HL-60 (cell line): ENCODE results near the gene HMSD.

ENCODE experiments used
- DNase-seq, 2 experiments: peaks; one replicate each; pipeline ENCODE4 v3.0.0-alpha.2; 2010 to 2020; ENCODE audit warnings: low read depth in 1 of 2, low spot score in 1 of 2
- H3K27ac ChIP-seq: fragments of 250-450 bp; sonication (Bioruptor Pico); replicated peaks from 2 replicates; pipeline ENCODE4 v1.5.1; 2020; ENCODE audit warnings: mild to moderate bottlenecking, moderate library complexity
- H3K27me3 ChIP-seq: fragments of 250-450 bp; sonication (Bioruptor Pico); 2 replicates; pipeline ENCODE4 v1.5.1; 2021; ENCODE audit warnings: mild to moderate bottlenecking, moderate library complexity; ENCODE audit not compliant: insufficient read depth, poor library complexity, severe bottlenecking
- H3K4me3 ChIP-seq: replicated peaks from 2 replicates; pipeline ENCODE4 v1.5.1; 2011; ENCODE audit warnings: mild to moderate bottlenecking, control low read depth, low read length; ENCODE audit not compliant: insufficient read depth
- GABPA ChIP-seq: IDR thresholded peaks from 2 replicates; pipeline ENCODE4 v1.6.1; 2012; ENCODE audit warnings: low read depth
- POLR2AphosphoS5 ChIP-seq: IDR thresholded peaks from 2 replicates; pipeline ENCODE4 v1.6.1; 2012; ENCODE audit warnings: low read depth
- SPI1 ChIP-seq: IDR thresholded peaks from 2 replicates; pipeline ENCODE4 v1.6.1; 2012; ENCODE audit warnings: low read depth, mild to moderate bottlenecking, borderline replicate concordance
- TF ChIP-seq, protein P1 (sequence below): IDR thresholded peaks from one replicate; pipeline ENCODE4 v1.5.1; 2011; ENCODE audit warnings: low read length, control low read depth, inconsistent platforms; ENCODE audit not compliant: insufficient read depth
- TF ChIP-seq, protein P2 (sequence below): IDR thresholded peaks from 2 replicates; pipeline ENCODE4 v1.6.1; 2012; ENCODE audit warnings: low read depth; ENCODE audit not compliant: insufficient replicate concordance

The HMSD gene

GRCh38 chr18:63974991-63975390 lies 25.9 kb downstream of the HMSD start:
- peak; percentile 72 to 88 for DNase-seq
- peak overlapping the region; percentile 73 for H3K27ac ChIP-seq
- H3K27me3 ChIP-seq: no peaks in the 10 kb centered on the region
- H3K4me3 ChIP-seq: no peak overlapping the region; the same call in 1 of the 2 replicates
- TF ChIP-seq, protein P1, sequence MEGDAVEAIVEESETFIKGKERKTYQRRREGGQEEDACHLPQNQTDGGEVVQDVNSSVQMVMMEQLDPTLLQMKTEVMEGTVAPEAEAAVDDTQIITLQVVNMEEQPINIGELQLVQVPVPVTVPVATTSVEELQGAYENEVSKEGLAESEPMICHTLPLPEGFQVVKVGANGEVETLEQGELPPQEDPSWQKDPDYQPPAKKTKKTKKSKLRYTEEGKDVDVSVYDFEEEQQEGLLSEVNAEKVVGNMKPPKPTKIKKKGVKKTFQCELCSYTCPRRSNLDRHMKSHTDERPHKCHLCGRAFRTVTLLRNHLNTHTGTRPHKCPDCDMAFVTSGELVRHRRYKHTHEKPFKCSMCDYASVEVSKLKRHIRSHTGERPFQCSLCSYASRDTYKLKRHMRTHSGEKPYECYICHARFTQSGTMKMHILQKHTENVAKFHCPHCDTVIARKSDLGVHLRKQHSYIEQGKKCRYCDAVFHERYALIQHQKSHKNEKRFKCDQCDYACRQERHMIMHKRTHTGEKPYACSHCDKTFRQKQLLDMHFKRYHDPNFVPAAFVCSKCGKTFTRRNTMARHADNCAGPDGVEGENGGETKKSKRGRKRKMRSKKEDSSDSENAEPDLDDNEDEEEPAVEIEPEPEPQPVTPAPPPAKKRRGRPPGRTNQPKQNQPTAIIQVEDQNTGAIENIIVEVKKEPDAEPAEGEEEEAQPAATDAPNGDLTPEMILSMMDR: peak; percentile 25
- TF ChIP-seq, protein P2, sequence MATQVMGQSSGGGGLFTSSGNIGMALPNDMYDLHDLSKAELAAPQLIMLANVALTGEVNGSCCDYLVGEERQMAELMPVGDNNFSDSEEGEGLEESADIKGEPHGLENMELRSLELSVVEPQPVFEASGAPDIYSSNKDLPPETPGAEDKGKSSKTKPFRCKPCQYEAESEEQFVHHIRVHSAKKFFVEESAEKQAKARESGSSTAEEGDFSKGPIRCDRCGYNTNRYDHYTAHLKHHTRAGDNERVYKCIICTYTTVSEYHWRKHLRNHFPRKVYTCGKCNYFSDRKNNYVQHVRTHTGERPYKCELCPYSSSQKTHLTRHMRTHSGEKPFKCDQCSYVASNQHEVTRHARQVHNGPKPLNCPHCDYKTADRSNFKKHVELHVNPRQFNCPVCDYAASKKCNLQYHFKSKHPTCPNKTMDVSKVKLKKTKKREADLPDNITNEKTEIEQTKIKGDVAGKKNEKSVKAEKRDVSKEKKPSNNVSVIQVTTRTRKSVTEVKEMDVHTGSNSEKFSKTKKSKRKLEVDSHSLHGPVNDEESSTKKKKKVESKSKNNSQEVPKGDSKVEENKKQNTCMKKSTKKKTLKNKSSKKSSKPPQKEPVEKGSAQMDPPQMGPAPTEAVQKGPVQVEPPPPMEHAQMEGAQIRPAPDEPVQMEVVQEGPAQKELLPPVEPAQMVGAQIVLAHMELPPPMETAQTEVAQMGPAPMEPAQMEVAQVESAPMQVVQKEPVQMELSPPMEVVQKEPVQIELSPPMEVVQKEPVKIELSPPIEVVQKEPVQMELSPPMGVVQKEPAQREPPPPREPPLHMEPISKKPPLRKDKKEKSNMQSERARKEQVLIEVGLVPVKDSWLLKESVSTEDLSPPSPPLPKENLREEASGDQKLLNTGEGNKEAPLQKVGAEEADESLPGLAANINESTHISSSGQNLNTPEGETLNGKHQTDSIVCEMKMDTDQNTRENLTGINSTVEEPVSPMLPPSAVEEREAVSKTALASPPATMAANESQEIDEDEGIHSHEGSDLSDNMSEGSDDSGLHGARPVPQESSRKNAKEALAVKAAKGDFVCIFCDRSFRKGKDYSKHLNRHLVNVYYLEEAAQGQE: no peak
- no peak for TF ChIP-seq SPI1

DNA sequence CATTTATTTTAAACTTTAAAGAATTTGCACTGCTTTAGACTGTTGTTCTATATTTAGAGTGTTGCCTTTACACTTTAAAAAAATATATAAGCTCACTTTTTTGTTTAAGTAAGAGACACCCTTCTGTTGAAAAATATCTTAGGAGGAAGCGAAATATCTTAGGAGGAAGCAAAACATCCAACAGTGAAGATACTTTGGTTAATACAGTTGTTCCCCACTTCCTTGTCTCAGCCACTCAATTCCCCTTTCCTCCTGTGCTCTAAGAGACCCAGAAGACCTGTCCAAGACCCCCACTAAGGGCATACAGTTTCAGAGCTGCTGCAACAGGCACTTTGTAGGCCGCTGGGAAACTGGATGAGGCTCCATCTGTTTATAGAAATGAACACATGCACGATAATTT lies 26.5 kb downstream of the HMSD start:
- peak; percentile 91 for TF ChIP-seq SPI1
- TF ChIP-seq GABPA: no peak
- TF ChIP-seq, protein P2: no peak
- no peak for TF ChIP-seq POLR2AphosphoS5
- TF ChIP-seq, protein P1: no peak
- Histone ChIP-seq H3K27me3 (no peaks in the 10 kb centered on the region), H3K27ac (peak overlapping the region; percentile 73), H3K4me3 (no peak overlapping the region)
- peak; percentile 49 to 58 for DNase-seq

DNA sequence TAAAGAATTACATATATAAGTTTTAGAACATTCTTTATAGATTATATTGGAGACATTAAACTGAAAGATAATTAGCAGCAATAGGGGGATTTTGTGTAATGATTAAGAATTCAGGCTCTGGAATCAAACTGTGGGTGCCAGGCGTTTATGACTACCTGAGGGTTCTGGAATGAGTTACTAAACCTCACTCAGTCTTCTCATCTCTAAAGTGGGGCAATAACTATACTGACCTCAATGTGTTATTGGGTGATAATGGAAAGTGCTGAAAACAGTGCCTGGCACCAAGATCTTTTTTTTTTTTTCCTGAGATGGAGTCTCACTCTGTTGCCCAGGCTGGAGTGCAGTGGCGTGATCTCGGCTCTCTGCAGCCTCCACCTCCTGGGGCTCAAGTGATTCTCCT lies 27.9 kb downstream of the HMSD start:
- H3K27me3 ChIP-seq: no peaks in the 10 kb centered on the region
- TF ChIP-seq GABPA (no peak), POLR2AphosphoS5 (no peak), SPI1 (no peak)
- TF ChIP-seq, protein P2: no peak
- TF ChIP-seq, protein P1: no peak
- no peak for DNase-seq
- no peak overlapping the region for H3K4me3 ChIP-seq
- H3K27ac ChIP-seq: peak overlapping the region; percentile 73
